ENCODE measurements around the gene HEXIM2.
A peak's percentile ranks its signal among the peaks of the same experiment; 100 is the strongest.

- TF ChIP-seq CTCF (conservative IDR thresholded peaks at IDR 0.05; ENCODE audit: low read depth, low read length) (peak; percentile 89), RCOR1 (IDR thresholded peaks at IDR 0.05; ENCODE audit: insufficient replicate concordance, low read length) (no peak), FOS (IDR thresholded peaks at IDR 0.05; ENCODE audit: low read depth, low read length) (no peak), RAD21 (IDR thresholded peaks at IDR 0.05; ENCODE audit: low read length) (peak; percentile 87)
Observed at GRCh38 chr17:45132572-45133463, 28.9 kb upstream of the HEXIM2 start.

All from IMR-90 (cell line).